A549 (cell line): ENCODE data around the gene NME5.

Source experiments
- CHD2 ChIP-seq: fragments of 150-350 bp; IDR thresholded peaks from 2 replicates; pipeline ENCODE4 v1.6.1; 2014; ENCODE audit warnings: low read length; ENCODE audit not compliant: partially characterized antibody
- CTCF ChIP-seq: fragments of >200 bp; sonication (Bioruptor Twin); formaldehyde crosslinking; IDR thresholded peaks from 3 replicates; pipeline ENCODE4 v1.5.1; 2016
- JUN ChIP-seq, 2 experiments: fragments of >200 bp; sonication (Bioruptor Twin); formaldehyde crosslinking; IDR thresholded peaks; 2 replicates in 1 of 2; 3 replicates in 1 of 2; pipeline ENCODE4 v1.6.1; 2016 to 2017
- NR3C1 ChIP-seq: fragments of >200 bp; sonication (Bioruptor Twin); formaldehyde crosslinking; IDR thresholded peaks from 3 replicates; pipeline ENCODE4 v1.6.1; 2017
- POLR2A ChIP-seq: IDR thresholded peaks from 2 replicates; pipeline ENCODE4 v1.6.1; 2012; ENCODE audit warnings: mild to moderate bottlenecking, low read length
- RAD21 ChIP-seq, 2 experiments: fragments of >200 bp in 1 of 2; sonication (Bioruptor Twin) in 1 of 2; formaldehyde crosslinking in 1 of 2; IDR thresholded peaks in 1 of 2; conservative IDR thresholded peaks in 1 of 2; 2 replicates in 1 of 2; 3 replicates in 1 of 2; pipeline ENCODE4 v1.6.1; 2012 to 2018; ENCODE audit warnings: inconsistent platforms in 1 of 2
- RFX5 ChIP-seq: fragments of 450-650 bp; IDR thresholded peaks from 2 replicates; pipeline ENCODE4 v1.7.1; 2014; ENCODE audit warnings: antibody characterized with exemption, mild to moderate bottlenecking, moderate library complexity
- ZC3H11A ChIP-seq: fragments of 450-650 bp; IDR thresholded peaks from 2 replicates; pipeline ENCODE4 v1.6.1; 2014; ENCODE audit warnings: antibody characterized with exemption, mild to moderate bottlenecking
- ZNF302 ChIP-seq: fragments of 250-450 bp; sonication (Bioruptor Pico); IDR thresholded peaks from 2 replicates; pipeline ENCODE4 v1.9.0; 2021; ENCODE audit warnings: inconsistent platforms, mild to moderate bottlenecking, moderate library complexity

- TF ChIP-seq RAD21 (conservative IDR thresholded peaks at IDR 0.05 in 1 of 2, IDR thresholded peaks at IDR 0.05 in 1 of 2) (no peak), ZNF302 (CRISPR knock-in tag) (no peak), POLR2A (no peak), NR3C1 (no peak), CTCF (no peak), RFX5 (no peak), JUN (IDR thresholded peaks at IDR 0.05) (no peak), ZC3H11A (no peak), CHD2 (no peak)
Observed at GRCh38 chr5:138182808-138183207, 43.6 kb upstream of the NME5 start.
